ENCODE data around the gene HSPA12B. TPM values are rescaled to one million over a fixed set of nuclear protein-coding genes. Genes with fewer than 3 reads are reported as not detected.
"Not testable (repeated sequence)": the region's sequence is repeated elsewhere in the genome, so short reads cannot be mapped to it uniquely, and the experiment has no call there.

Gene HSPA12B
- total RNA-seq, 5 donors from 2014 or later (not counting 1 experiment from before 2014, with no cell fraction given) = 0.10 to 0.12 TPM; not detected in 3

- Histone ChIP-seq H3K9me3 (no peaks in the 10 kb centered on the region), H3K27me3 (replicated peaks in 1 of 2; ENCODE audit: control insufficient read depth in 2 of 2, extremely low read depth in 1 of 2, insufficient read depth in 2 of 2, low read length in 1 of 2) (no peaks in the 10 kb centered on the region), H3K4me1 (ENCODE audit: control insufficient read depth in 1 of 2, extremely low read depth in 1 of 2, insufficient read depth in 2 of 2, low read length in 2 of 2) (peaks cover 14 to 40% of the 10 kb centered on the region in 2 experiments), H3K36me3 (ENCODE audit: control insufficient read depth in 2 of 2, extremely low read depth in 1 of 2, insufficient read depth in 1 of 2, low read length in 1 of 2) (no peaks in the 10 kb centered on the region), H3K4me3 (ENCODE audit: control insufficient read depth in 1 of 2, extremely low read depth in 1 of 2, low read length in 1 of 2) (peak overlapping the region; percentile 54 to 57), H3K27ac (ENCODE audit: low read length) (peak overlapping the region; percentile 76)
- CTCF ChIA-PET = interaction anchor here (1.0 to 2.5 kb wide), 7 partner anchors 10 to 69 kb away, joined by 3 to 13 read pairs (median 3); partner anchors contain the start of genes ADISSP (in 1 of the 2), AP5S1 (in 1 of the 2) and CDC25B (in 1 of the 2)
- POLR2A ChIA-PET = no interaction called here
- Mint-ChIP-seq H3K36me3 (peaks cover 4% of the 10 kb centered on the region), H3K9me3 (no peaks in the 10 kb centered on the region), H3K4me3 (peak overlapping the region; percentile 70 to 86 (median 75)), H3K27ac (peak overlapping the region; percentile 80 to 86), H3K27me3 (no peaks in the 10 kb centered on the region), H3K4me1 (peaks cover 39 to 53% (median 48%) of the 10 kb centered on the region in 3 donors)
- 10% methylated on average over 35 of the region's 35 CpGs for WGBS (ENCODE audit: insufficient coverage)
- peak in 24 of 35 experiments; percentile 20 to 64 (median 40) for DNase-seq
- ATAC-seq (replicated peaks in 1 of 4) = peak; percentile 27 to 45 (median 38)
Measured at GRCh38 chr20:3786126-3786484, 53.6 kb downstream of the HSPA12B start.

GRCh38 chr20:3786665-3787323 lies 54.3 kb downstream of the HSPA12B start, which contains the start of gene CENPB:
Gene CENPB (minus strand): TSS chr20:3786740. CDS start chr20:3786483, 257 bp downstream.
- H3K27me3 Mint-ChIP-seq = no peaks in the 10 kb centered on the region
- Histone ChIP-seq H3K36me3 (ENCODE audit: control insufficient read depth in 2 of 2, extremely low read depth in 1 of 2, insufficient read depth in 1 of 2, low read length in 1 of 2) (no peaks in the 10 kb centered on the region), H3K27ac (ENCODE audit: low read length) (peak within 1 kb of the TSS; percentile 76), H3K9me3 (no peaks in the 10 kb centered on the region), H3K4me3 (ENCODE audit: control insufficient read depth in 1 of 2, extremely low read depth in 1 of 2, low read length in 1 of 2) (peak within 1 kb of the TSS; percentile 54 to 57), H3K27me3 (replicated peaks in 1 of 2; ENCODE audit: control insufficient read depth in 2 of 2, extremely low read depth in 1 of 2, insufficient read depth in 2 of 2, low read length in 1 of 2) (no peaks in the 10 kb centered on the region), H3K4me1 (ENCODE audit: control insufficient read depth in 1 of 2, extremely low read depth in 1 of 2, insufficient read depth in 2 of 2, low read length in 2 of 2) (peaks cover 14 to 34% of the 10 kb centered on the region in 2 experiments)
- no peaks in the 10 kb centered on the region for H3K9me3 Mint-ChIP-seq
- POLR2A ChIA-PET = interaction anchor here (0.5 to 0.6 kb wide), 3 partner anchors 24 to 64 kb away, joined by 3 to 7 read pairs (median 4); no protein-coding TSS in a partner anchor
- peak within 1 kb of the TSS; percentile 70 to 86 (median 75) for H3K4me3 Mint-ChIP-seq
- DNase-seq (peak; percentile 67 to 94 (median 81)), ATAC-seq (replicated peaks in 1 of 4) (peak; percentile 88 to 93 (median 91))
- peak within 1 kb of the TSS; percentile 80 to 86 for H3K27ac Mint-ChIP-seq
- 0% methylated on average over 59 of the region's 70 CpGs for WGBS (ENCODE audit: insufficient coverage)
- peaks cover 32 to 46% (median 42%) of the 10 kb centered on the region in 3 donors for H3K4me1 Mint-ChIP-seq
- CTCF ChIA-PET = interaction anchor here (1.0 to 2.5 kb wide), 9 partner anchors 9 to 68 kb away, joined by 3 to 13 read pairs (median 3); partner anchors contain the start of genes ADISSP (in 1 of the 2), AP5S1 (in 1 of the 2) and CDC25B (in 1 of the 2)
- H3K36me3 Mint-ChIP-seq = peaks cover 4% of the 10 kb centered on the region

- peak overlapping the region; percentile 73 to 75 for H3K27ac Mint-ChIP-seq
- CTCF ChIA-PET = interaction anchor here in 1 of 2 donors (1.1 to 2.5 kb wide), 5 partner anchors 9 to 33 kb away, joined by 3 to 13 read pairs (median 6); partner anchors contain the start of genes ADISSP, AP5S1 and CDC25B
Measured at GRCh38 chr20:3787324-3788014, 55.0 kb downstream of the HSPA12B start.

GRCh38 chr20:3788685-3789155 lies 56.2 kb downstream of the HSPA12B start:
- peaks cover 14 to 34% of the 10 kb centered on the region in 2 experiments for H3K4me1 ChIP-seq (ENCODE audit: control insufficient read depth in 1 of 2, extremely low read depth in 1 of 2, insufficient read depth in 2 of 2, low read length in 2 of 2)
- Mint-ChIP-seq H3K4me1 (peaks cover 25 to 38% (median 32%) of the 10 kb centered on the region in 3 donors), H3K27ac (peak overlapping the region; percentile 57 to 66), H3K9me3 (no peaks in the 10 kb centered on the region), H3K36me3 (peaks cover 4% of the 10 kb centered on the region), H3K4me3 (no peak overlapping the region), H3K27me3 (no peaks in the 10 kb centered on the region)
- no peaks in the 10 kb centered on the region for H3K9me3 ChIP-seq
- ATAC-seq (replicated peaks in 1 of 4) (no peak), DNase-seq (no peak)
- H3K27me3 ChIP-seq (replicated peaks in 1 of 2; ENCODE audit: control insufficient read depth in 2 of 2, extremely low read depth in 1 of 2, insufficient read depth in 2 of 2, low read length in 1 of 2) = no peaks in the 10 kb centered on the region
- no peak overlapping the region for H3K27ac ChIP-seq (ENCODE audit: low read length)
- H3K4me3 ChIP-seq (ENCODE audit: control insufficient read depth in 1 of 2, extremely low read depth in 1 of 2, low read length in 1 of 2) = no peak overlapping the region
- CTCF ChIA-PET = no interaction called here
- WGBS (ENCODE audit: insufficient coverage) = 52% methylated on average over 4 of the region's 4 CpGs
- POLR2A ChIA-PET = no interaction called here
- H3K36me3 ChIP-seq (ENCODE audit: control insufficient read depth in 2 of 2, extremely low read depth in 1 of 2, insufficient read depth in 1 of 2, low read length in 1 of 2) = no peaks in the 10 kb centered on the region

More at GRCh38 chr20:3787324-3788014, 55.0 kb downstream of the HSPA12B start:
- Histone ChIP-seq H3K4me3 (ENCODE audit: control insufficient read depth in 1 of 2, extremely low read depth in 1 of 2, low read length in 1 of 2) (peak overlapping the region in 1 of 2 donors; percentile 47), H3K4me1 (ENCODE audit: control insufficient read depth in 1 of 2, extremely low read depth in 1 of 2, insufficient read depth in 2 of 2, low read length in 2 of 2) (peaks cover 14 to 34% of the 10 kb centered on the region in 2 experiments), H3K27me3 (replicated peaks in 1 of 2; ENCODE audit: control insufficient read depth in 2 of 2, extremely low read depth in 1 of 2, insufficient read depth in 2 of 2, low read length in 1 of 2) (no peaks in the 10 kb centered on the region), H3K27ac (ENCODE audit: low read length) (peak overlapping the region; percentile 47), H3K9me3 (no peaks in the 10 kb centered on the region), H3K36me3 (ENCODE audit: control insufficient read depth in 2 of 2, extremely low read depth in 1 of 2, insufficient read depth in 1 of 2, low read length in 1 of 2) (no peaks in the 10 kb centered on the region)
- ATAC-seq (replicated peaks in 1 of 4) (no peak), DNase-seq (no peak)
- peaks cover 30 to 43% (median 36%) of the 10 kb centered on the region in 3 donors for H3K4me1 Mint-ChIP-seq
- POLR2A ChIA-PET = interaction anchor here (0.5 to 0.6 kb wide), 3 partner anchors 24 to 63 kb away, joined by 3 to 7 read pairs (median 4); no protein-coding TSS in a partner anchor
- peaks cover 4% of the 10 kb centered on the region for H3K36me3 Mint-ChIP-seq
- peak overlapping the region; percentile 68 to 72 (median 70) for H3K4me3 Mint-ChIP-seq
- H3K27me3 Mint-ChIP-seq = no peaks in the 10 kb centered on the region
- WGBS (ENCODE audit: insufficient coverage) = 93% methylated on average over 3 of the region's 5 CpGs
- no peaks in the 10 kb centered on the region for H3K9me3 Mint-ChIP-seq

GRCh38 chr20:3789201-3789600 lies 56.7 kb downstream of the HSPA12B start:
- H3K27ac ChIP-seq (ENCODE audit: low read length) = not testable (repeated sequence)

GRCh38 chr20:3794168-3794567 lies 61.7 kb downstream of the HSPA12B start:
- not testable (repeated sequence) for H3K27me3 Mint-ChIP-seq, DNase-seq

More at GRCh38 chr20:3789201-3789600, 56.7 kb downstream of the HSPA12B start:
- POLR2A ChIA-PET = interaction anchor here in 1 of 2 donors (0.6 kb wide), 1 partner anchor 256 kb away, joined by 3 read pairs; no protein-coding TSS in a partner anchor
- H3K4me3 ChIP-seq (ENCODE audit: control insufficient read depth in 1 of 2, extremely low read depth in 1 of 2, low read length in 1 of 2); CTCF ChIA-PET; H3K9me3 ChIP-seq; H3K27me3 Mint-ChIP-seq; ATAC-seq (replicated peaks in 1 of 4); H3K36me3 ChIP-seq (ENCODE audit: control insufficient read depth in 2 of 2, extremely low read depth in 1 of 2, insufficient read depth in 1 of 2, low read length in 1 of 2); H3K36me3 Mint-ChIP-seq; H3K9me3 Mint-ChIP-seq; H3K4me3 Mint-ChIP-seq; DNase-seq; H3K27me3 ChIP-seq (replicated peaks in 1 of 2; ENCODE audit: control insufficient read depth in 2 of 2, extremely low read depth in 1 of 2, insufficient read depth in 2 of 2, low read length in 1 of 2): not testable (repeated sequence)
- H3K4me1 ChIP-seq (ENCODE audit: control insufficient read depth in 1 of 2, extremely low read depth in 1 of 2, insufficient read depth in 2 of 2, low read length in 2 of 2) = peaks cover 14 to 34% of the 10 kb centered on the region in 2 experiments
- WGBS (ENCODE audit: insufficient coverage) = 96% methylated on average over 4 of the region's 4 CpGs
- Mint-ChIP-seq H3K27ac (peak overlapping the region; percentile 57 to 66), H3K4me1 (peaks cover 23 to 38% (median 32%) of the 10 kb centered on the region in 3 donors)

More at GRCh38 chr20:3794168-3794567, 61.7 kb downstream of the HSPA12B start:
- H3K4me1 ChIP-seq (ENCODE audit: control insufficient read depth in 1 of 2, extremely low read depth in 1 of 2, insufficient read depth in 2 of 2, low read length in 2 of 2) = peaks cover 17 to 43% of the 10 kb centered on the region in 2 experiments
- H3K27ac ChIP-seq (ENCODE audit: low read length); CTCF ChIA-PET; H3K4me3 Mint-ChIP-seq; H3K27me3 ChIP-seq (replicated peaks in 1 of 2; ENCODE audit: control insufficient read depth in 2 of 2, extremely low read depth in 1 of 2, insufficient read depth in 2 of 2, low read length in 1 of 2); ATAC-seq (replicated peaks in 1 of 4); H3K36me3 ChIP-seq (ENCODE audit: control insufficient read depth in 2 of 2, extremely low read depth in 1 of 2, insufficient read depth in 1 of 2, low read length in 1 of 2); POLR2A ChIA-PET; H3K4me3 ChIP-seq (ENCODE audit: control insufficient read depth in 1 of 2, extremely low read depth in 1 of 2, low read length in 1 of 2); H3K9me3 Mint-ChIP-seq; H3K9me3 ChIP-seq: not testable (repeated sequence)
- peak overlapping the region in 1 of 2 donors; percentile 34 for H3K27ac Mint-ChIP-seq
- no CpG with 5 or more reads among the region's 3 CpGs for WGBS (ENCODE audit: insufficient coverage)
- peaks cover 24% of the 10 kb centered on the region for H3K36me3 Mint-ChIP-seq
- peaks cover 22 to 35% (median 31%) of the 10 kb centered on the region in 3 donors for H3K4me1 Mint-ChIP-seq
